GM12875 (cell line): ENCODE data around the gene ZNF382.
A peak's percentile ranks its signal among the peaks of the same experiment; 100 is the strongest.

Experiments used
- H3K4me3 ChIP-seq: one replicate; pipeline ENCODE4 v1.5.1; 2011; ENCODE audit warnings: low read depth, low read length, control low read depth
- CTCF ChIP-seq: IDR thresholded peaks from 2 replicates; pipeline ENCODE4 v1.5.1; 2011; ENCODE audit warnings: low read depth, mild to moderate bottlenecking, control low read depth, inconsistent platforms, low read length, moderate library complexity, borderline replicate concordance; ENCODE audit not compliant: insufficient read depth

Gene ZNF382

GRCh38 chr19:36605101-36605876 lies at the start of gene ZNF382:
Gene ZNF382 (plus strand): TSS chr19:36605313. CDS start chr19:36609915, 4,602 bp downstream.
- H3K4me3 ChIP-seq: peak within 1 kb of the TSS; percentile 60
- no peak for TF ChIP-seq CTCF

GRCh38 chr19:36564391-36564790 lies 40.7 kb upstream of the ZNF382 start:
- H3K4me3 ChIP-seq: no peak overlapping the region
- no peak for TF ChIP-seq CTCF

DNA sequence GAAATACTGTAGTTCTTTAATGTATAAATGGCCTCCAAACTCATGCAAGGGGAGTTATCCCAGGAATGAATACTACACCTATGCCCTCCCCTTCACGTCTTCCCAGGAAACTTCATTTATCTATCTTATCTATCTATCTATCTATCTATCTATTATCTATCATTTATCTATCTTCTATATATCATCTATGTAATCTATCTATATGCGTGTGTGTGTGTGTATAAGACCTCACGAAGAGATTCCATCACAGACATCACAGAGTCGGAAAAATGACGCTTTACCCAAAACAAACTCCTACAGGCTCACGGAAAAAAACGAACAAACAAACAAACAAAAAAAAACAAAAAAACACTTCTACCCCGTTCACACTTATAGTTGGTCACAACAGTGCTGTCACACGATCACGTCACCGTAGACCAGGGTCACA lies 32.5 kb upstream of the ZNF382 start:
- H3K4me3 ChIP-seq: peak overlapping the region; percentile 82
- no peak for TF ChIP-seq CTCF

GRCh38 chr19:36573020-36573894 lies 31.9 kb upstream of the ZNF382 start, which contains the start of gene ZNF529:
Gene ZNF529 (minus strand): TSS chr19:36573292. CDS start chr19:36572346, 946 bp downstream.
- H3K4me3 ChIP-seq: peak within 1 kb of the TSS; percentile 82
- no peak for TF ChIP-seq CTCF

GRCh38 chr19:36573895-36574720 lies 31.0 kb upstream of the ZNF382 start:
- H3K4me3 ChIP-seq: peak overlapping the region; percentile 82
- no peak for TF ChIP-seq CTCF

GRCh38 chr19:36574741-36575140 lies 30.4 kb upstream of the ZNF382 start:
- no peak overlapping the region for H3K4me3 ChIP-seq
- no peak for TF ChIP-seq CTCF
